Esophagus muscularis mucosa (tissue), 4 donors: ENCODE results near the gene BRMS1. TPM values are rescaled to one million over a fixed set of nuclear protein-coding genes. Genes with fewer than 3 reads are reported as not detected.

Experiments used
- DNase-seq: peaks from one replicate; pipeline ENCODE4 v3.0.0-alpha.2; 2017; ENCODE audit errors: extremely low spot score
- H3K27ac ChIP-seq, 4 donors: fragments of 200-600 bp; sonication (generic); replicated peaks in 1 of 4; 1 replicate in 3 of 4; 2 replicates in 1 of 4; pipeline ENCODE4 v1.5.1; 2016 to 2019; ENCODE audit warnings: mild to moderate bottlenecking in 1 of 4
- H3K27me3 ChIP-seq, 4 donors: fragments of 200-600 bp; sonication (generic); one replicate each; pipeline versions ENCODE4 v1.5.1 to v1.6.0; 2016 to 2019
- H3K36me3 ChIP-seq, 4 donors: fragments of 200-600 bp; sonication (generic); one replicate each; pipeline ENCODE4 v1.5.1; 2016 to 2019
- H3K4me1 ChIP-seq, 4 donors: fragments of 200-600 bp; sonication (generic); one replicate each; pipeline ENCODE4 v1.5.1; 2016 to 2019
- H3K4me3 ChIP-seq, 4 donors: fragments of 200-600 bp; sonication (generic); 1 replicate in 2 of 4; 2 replicates in 2 of 4; pipeline ENCODE4 v1.5.1; 2016 to 2019; ENCODE audit warnings: mild to moderate bottlenecking in 4 of 4, moderate library complexity in 1 of 4
- H3K9me3 ChIP-seq, 4 donors: fragments of 200-600 bp; sonication (generic); 1 replicate in 3 of 4; 2 replicates in 1 of 4; pipeline ENCODE4 v1.5.1; 2016 to 2019
- EP300 ChIP-seq: sonication (generic); formaldehyde crosslinking; IDR thresholded peaks from one replicate; pipeline ENCODE4 v1.6.1; 2017; ENCODE audit warnings: antibody characterized with exemption
- POLR2A ChIP-seq: fragments of 450-650 bp; IDR thresholded peaks from one replicate; pipeline ENCODE4 v1.6.1; 2017; ENCODE audit warnings: antibody characterized with exemption, moderate library complexity, mild to moderate bottlenecking, low read depth
- POLR2AphosphoS5 ChIP-seq, 2 donors: sonication (generic); formaldehyde crosslinking; IDR thresholded peaks; one replicate each; pipeline ENCODE4 v1.6.1; 2017; ENCODE audit warnings: antibody characterized with exemption in 2 of 2
- WGBS: methylation state at CpG from one replicate; pipeline ENCODE4 v1.1.5; 2018; 5-methylcytosine and 5-hydroxymethylcytosine counted together
- intact Hi-C: fragments of 100-400 bp; cut with DNase I; formaldehyde crosslinking; loops from one replicate; pipeline ENCODE4 v1.15.1; 2023
- total RNA-seq, 4 donors: library from RNA; depleted of rRNA; stranded (reverse); fragments of >200 nt; gene quantifications; one replicate each; pipeline versions ENCODE4 v1.1.0 to v1.2.1, GENCODE V29; 2016
- TF ChIP-seq, protein P1 (sequence below), 3 experiments: fragments of 200-600 bp in 2 of 3; fragments of 450-650 bp in 1 of 3; sonication (generic) in 2 of 3; IDR thresholded peaks; one replicate each; pipeline ENCODE4 v1.5.1; 2017 to 2019; ENCODE audit warnings: antibody characterized with exemption in 3 of 3, mild to moderate bottlenecking in 2 of 3, moderate library complexity in 1 of 3

Gene BRMS1
- total RNA-seq, 4 donors from 2014 or later: 22.8 to 35.1 (median 34.1) TPM

DNA sequence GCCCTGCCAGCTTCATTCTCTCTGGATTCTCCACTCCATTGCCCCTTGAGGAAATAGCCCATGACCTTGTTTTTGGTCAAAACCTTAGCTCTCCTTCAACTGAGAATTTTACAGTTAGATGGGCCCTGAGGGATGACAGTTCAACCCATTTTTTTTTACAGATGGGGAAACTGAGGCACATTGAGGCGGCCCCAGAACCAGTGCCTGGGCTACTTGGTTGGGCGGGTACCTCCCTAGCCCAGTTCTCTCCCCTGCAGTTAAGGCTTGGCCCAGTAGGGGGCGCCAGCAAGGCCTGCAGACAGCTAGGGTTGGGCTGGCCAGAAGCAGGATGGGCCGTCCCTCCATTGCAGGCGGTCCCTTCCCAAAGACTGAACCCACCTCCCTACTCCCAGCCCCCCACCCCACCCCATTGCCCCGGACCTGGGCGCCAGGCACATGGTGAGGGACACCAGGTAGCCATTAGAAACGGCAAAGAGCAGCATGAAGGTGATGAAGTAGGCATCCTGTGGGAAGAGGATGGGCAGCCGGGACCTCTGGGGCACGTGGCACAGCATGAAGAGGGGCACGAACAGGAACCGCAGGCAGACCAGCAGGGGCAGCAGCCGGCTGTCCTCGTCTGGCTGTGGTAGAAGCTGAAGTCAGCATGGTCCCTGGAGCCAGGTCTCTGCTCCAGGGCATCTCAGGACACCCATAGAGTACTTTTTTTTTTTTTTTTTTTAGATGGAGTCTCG is 19.1 kb upstream of the BRMS1 start:
- intact Hi-C loops: no loop called here
- no peak for DNase-seq
- TF ChIP-seq POLR2AphosphoS5 (IDR thresholded peaks at IDR 0.05): no peak
- TF ChIP-seq, protein P1, sequence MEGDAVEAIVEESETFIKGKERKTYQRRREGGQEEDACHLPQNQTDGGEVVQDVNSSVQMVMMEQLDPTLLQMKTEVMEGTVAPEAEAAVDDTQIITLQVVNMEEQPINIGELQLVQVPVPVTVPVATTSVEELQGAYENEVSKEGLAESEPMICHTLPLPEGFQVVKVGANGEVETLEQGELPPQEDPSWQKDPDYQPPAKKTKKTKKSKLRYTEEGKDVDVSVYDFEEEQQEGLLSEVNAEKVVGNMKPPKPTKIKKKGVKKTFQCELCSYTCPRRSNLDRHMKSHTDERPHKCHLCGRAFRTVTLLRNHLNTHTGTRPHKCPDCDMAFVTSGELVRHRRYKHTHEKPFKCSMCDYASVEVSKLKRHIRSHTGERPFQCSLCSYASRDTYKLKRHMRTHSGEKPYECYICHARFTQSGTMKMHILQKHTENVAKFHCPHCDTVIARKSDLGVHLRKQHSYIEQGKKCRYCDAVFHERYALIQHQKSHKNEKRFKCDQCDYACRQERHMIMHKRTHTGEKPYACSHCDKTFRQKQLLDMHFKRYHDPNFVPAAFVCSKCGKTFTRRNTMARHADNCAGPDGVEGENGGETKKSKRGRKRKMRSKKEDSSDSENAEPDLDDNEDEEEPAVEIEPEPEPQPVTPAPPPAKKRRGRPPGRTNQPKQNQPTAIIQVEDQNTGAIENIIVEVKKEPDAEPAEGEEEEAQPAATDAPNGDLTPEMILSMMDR (IDR thresholded peaks at IDR 0.05): peak; percentile 10 to 52 (median 20)
- no peak for TF ChIP-seq POLR2A
- H3K4me3 ChIP-seq: no peak overlapping the region
- H3K36me3 ChIP-seq: peaks cover 0 to 13% (median 0%) of the 10 kb centered on the region in 4 donors
- no peaks in the 10 kb centered on the region for H3K27me3 ChIP-seq
- H3K27ac ChIP-seq: no peak overlapping the region
- no peaks in the 10 kb centered on the region for H3K9me3 ChIP-seq
- 82% methylated on average over 11 of the region's 15 CpGs for WGBS
- peaks cover 0 to 3% (median 0%) of the 10 kb centered on the region in 4 donors for H3K4me1 ChIP-seq

DNA sequence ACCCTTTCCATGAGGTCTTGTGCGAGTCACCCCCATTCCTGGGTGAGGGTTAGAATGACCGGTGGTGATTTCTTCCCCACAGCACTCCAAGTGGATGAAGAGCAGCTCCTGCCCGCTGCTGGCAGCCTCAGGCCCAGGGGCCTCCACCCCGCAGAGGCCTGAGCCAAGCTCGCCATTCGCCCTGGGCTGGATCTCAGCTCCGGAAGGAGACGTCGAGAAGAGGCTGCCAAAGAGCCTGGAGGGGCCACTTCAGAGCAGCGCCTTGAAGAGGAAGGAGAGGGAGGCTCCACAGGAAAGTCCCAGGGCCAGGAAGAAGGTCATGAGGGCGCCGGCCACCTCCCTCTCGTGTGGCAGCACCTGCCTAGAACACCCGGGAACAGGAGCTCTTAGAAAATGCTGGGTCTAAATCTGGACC is 18.3 kb upstream of the BRMS1 start:
- no peak for DNase-seq
- TF ChIP-seq EP300 (no peak), POLR2A (no peak)
- intact Hi-C loops: no loop called here

DNA sequence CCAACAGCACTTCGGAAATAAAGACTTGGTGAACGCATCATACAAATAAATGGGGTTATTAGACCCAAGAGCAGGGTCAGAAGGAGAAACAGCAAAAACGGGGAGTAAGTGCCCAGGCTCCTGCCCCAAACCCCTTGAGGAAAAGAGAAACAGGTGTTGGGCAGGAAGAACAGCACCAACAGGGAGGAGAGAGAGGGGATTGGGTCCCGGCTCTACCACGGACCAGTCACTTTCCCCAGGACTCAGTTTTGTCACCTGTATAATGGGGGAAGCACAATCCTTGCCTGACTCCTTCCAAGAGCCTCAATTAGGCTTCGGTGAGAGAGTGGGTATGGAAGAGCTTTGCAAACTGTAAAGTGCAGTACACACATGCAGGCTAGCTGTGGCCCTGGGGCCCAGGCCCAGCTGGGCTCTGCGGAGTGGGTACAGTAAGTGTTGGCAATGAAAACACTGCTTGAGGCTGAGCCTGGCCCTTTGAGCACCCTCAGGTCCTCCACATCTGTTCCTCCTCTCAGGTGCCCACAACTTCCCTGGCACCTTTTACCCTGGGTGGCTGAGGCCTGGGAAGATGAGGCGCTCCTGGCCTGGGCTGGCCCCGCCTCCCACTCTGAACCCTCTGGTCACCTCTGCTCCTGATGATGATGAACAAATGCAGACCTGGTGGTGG is 17.7 kb upstream of the BRMS1 start:
- WGBS: 84% methylated on average over 7 of the region's 9 CpGs
- no peaks in the 10 kb centered on the region for H3K27me3 ChIP-seq
- H3K4me1 ChIP-seq: peaks cover 0 to 3% (median 0%) of the 10 kb centered on the region in 4 donors
- peaks cover 0 to 4% (median 0%) of the 10 kb centered on the region in 4 donors for H3K36me3 ChIP-seq
- DNase-seq: no peak
- intact Hi-C loops: no loop called here
- H3K27ac ChIP-seq: no peak overlapping the region
- TF ChIP-seq POLR2A (no peak), POLR2AphosphoS5 (IDR thresholded peaks at IDR 0.05) (no peak), EP300 (no peak)
- TF ChIP-seq, protein P1 (IDR thresholded peaks at IDR 0.05): no peak
- H3K9me3 ChIP-seq: no peaks in the 10 kb centered on the region
- no peak overlapping the region for H3K4me3 ChIP-seq

More for the DNA sequence above, 18.3 kb upstream of the BRMS1 start:
- Histone ChIP-seq H3K4me3 (no peak overlapping the region), H3K36me3 (peaks cover 0 to 5% (median 0%) of the 10 kb centered on the region in 4 donors), H3K27ac (no peak overlapping the region), H3K9me3 (no peaks in the 10 kb centered on the region), H3K27me3 (no peaks in the 10 kb centered on the region), H3K4me1 (peaks cover 0 to 3% (median 0%) of the 10 kb centered on the region in 4 donors)
- WGBS: 79% methylated on average over 10 of the region's 14 CpGs

DNA sequence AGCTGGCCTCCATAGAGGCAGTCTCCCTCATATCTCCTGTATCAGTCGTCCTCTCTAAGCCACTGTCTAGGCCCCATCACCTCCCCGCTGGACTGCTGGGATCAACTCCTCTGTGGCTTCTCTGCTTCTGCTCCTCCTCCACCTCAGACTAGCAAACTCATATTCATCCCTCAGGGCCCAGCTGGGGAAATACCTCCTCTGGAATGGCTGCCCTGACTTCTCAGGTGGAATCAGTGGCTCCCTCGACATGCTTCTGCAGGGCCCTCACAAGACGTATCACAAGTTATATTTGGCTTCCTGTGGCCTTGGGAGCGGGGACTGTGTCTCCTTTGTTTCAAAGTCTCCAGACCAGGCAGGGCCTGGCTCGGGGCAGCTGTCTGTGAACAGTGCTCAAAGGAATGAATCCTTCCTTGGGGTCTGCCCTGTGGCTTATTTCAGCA is 16.6 kb upstream of the BRMS1 start:
- no peak overlapping the region for H3K27ac ChIP-seq
- intact Hi-C loops: no loop called here
- no peak for DNase-seq
- peaks cover 0 to 3% (median 0%) of the 10 kb centered on the region in 4 donors for H3K4me1 ChIP-seq
- WGBS: 84% methylated on average over 6 of the region's 6 CpGs
- no peaks in the 10 kb centered on the region for H3K9me3 ChIP-seq
- peaks cover 0 to 4% (median 0%) of the 10 kb centered on the region in 4 donors for H3K36me3 ChIP-seq
- no peak overlapping the region for H3K4me3 ChIP-seq
- no peaks in the 10 kb centered on the region for H3K27me3 ChIP-seq
- TF ChIP-seq, protein P1 (IDR thresholded peaks at IDR 0.05): no peak
- no peak for TF ChIP-seq POLR2A
- TF ChIP-seq POLR2AphosphoS5 (IDR thresholded peaks at IDR 0.05): no peak
- TF ChIP-seq EP300: no peak

DNA sequence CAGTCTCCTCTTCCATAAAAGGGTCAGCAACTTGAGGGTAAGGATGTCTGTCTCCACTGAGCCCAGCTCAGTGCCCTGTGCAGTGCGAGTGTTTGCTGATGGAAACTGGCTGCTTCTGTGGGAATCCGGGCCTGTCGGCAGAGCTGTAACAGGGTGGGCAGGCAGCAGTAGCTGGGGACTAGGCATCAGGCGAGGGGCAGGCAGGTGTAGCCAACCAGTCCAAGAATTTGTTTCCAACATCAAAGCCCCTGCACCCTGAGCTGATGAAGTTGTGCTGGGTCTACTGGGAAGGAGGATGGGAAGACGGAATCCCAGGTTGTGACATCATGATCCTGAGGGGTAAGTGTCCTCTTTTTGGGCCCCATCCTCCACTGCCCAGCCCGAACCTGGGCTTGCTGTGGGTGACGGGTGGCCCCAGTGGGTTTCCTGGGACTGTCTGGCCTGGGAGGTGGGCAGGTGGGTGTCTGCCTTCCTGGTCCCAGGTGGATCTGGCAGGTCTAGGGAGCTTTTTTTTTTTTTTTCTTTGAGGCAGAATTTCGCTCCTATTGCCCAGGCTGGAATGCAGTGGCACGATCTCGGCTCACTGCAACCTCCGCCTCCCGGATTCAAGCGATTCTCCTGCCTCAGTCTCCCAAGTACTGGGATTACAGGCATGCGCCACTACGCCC is 15.6 kb upstream of the BRMS1 start:
- no peak overlapping the region for H3K27ac ChIP-seq
- H3K9me3 ChIP-seq: no peaks in the 10 kb centered on the region
- TF ChIP-seq EP300: no peak
- TF ChIP-seq POLR2AphosphoS5 (IDR thresholded peaks at IDR 0.05): no peak
- TF ChIP-seq POLR2A: no peak
- TF ChIP-seq, protein P1 (IDR thresholded peaks at IDR 0.05): no peak
- peaks cover 0 to 3% (median 0%) of the 10 kb centered on the region in 4 donors for H3K4me1 ChIP-seq
- intact Hi-C loops: no loop called here
- H3K27me3 ChIP-seq: no peaks in the 10 kb centered on the region
- DNase-seq: no peak
- H3K4me3 ChIP-seq: no peak overlapping the region
- peaks cover 0 to 4% (median 0%) of the 10 kb centered on the region in 4 donors for H3K36me3 ChIP-seq
- 95% methylated on average over 12 of the region's 15 CpGs for WGBS
